ENCODE data around the gene CTSC. TPM values are rescaled to one million over a fixed set of nuclear protein-coding genes. Genes with fewer than 3 reads are reported as not detected.

The CTSC gene
- total and polyA plus RNA-seq, 2 donors (not counting 1 experiment from before 2014, with no cell fraction given), result 18.7 to 18.8 TPM

- WGBS (ENCODE audit: insufficient coverage), result 55% methylated on average over 2 of the region's 3 CpGs
- H3K9me3 ChIP-seq (ENCODE audit: control extremely low read depth in 1 of 3, control insufficient read depth in 2 of 3, insufficient read depth in 1 of 3, low read length in 2 of 3), result no peaks in the 10 kb centered on the region
- H3K27ac ChIP-seq (ENCODE audit: low read length in 2 of 2), result no peak overlapping the region
- DNase-seq (no peak), ATAC-seq (ENCODE audit: low read depth) (no peak)
- Mint-ChIP-seq H3K4me1 (no peaks in the 10 kb centered on the region), H3K27me3 (no peaks in the 10 kb centered on the region), H3K9me3 (ENCODE audit: insufficient read depth) (no peaks in the 10 kb centered on the region), H3K27ac (no peak overlapping the region), H3K4me3 (no peak overlapping the region)
- H4K20me1 ChIP-seq (ENCODE audit: control insufficient read depth, insufficient read depth, low read length, poor library complexity, severe bottlenecking), result no peaks in the 10 kb centered on the region
- no peak overlapping the region for H3K4me3 ChIP-seq (ENCODE audit: control extremely low read depth in 1 of 5, extremely low read depth in 1 of 5, insufficient read depth in 1 of 5, low read depth in 2 of 5, low read length in 4 of 5)
- CTCF ChIA-PET, result no interaction called here
- H3K9ac ChIP-seq (ENCODE audit: low read length), result no peak overlapping the region
- TF ChIP-seq EZH2 (IDR thresholded peaks at IDR 0.05; ENCODE audit: borderline replicate concordance, insufficient read depth, low read depth, low read length, poor library complexity, severe bottlenecking), result no peak
- no peak for TF ChIP-seq CTCF (IDR thresholded peaks at IDR 0.05)
- no peaks in the 10 kb centered on the region for H3K79me2 ChIP-seq (ENCODE audit: control insufficient read depth, insufficient read depth, low read length)
- no peaks in the 10 kb centered on the region for H3K27me3 ChIP-seq (replicated peaks in 1 of 4; ENCODE audit: control extremely low read depth in 1 of 4, control insufficient read depth in 3 of 4, insufficient read depth in 4 of 4, low read length in 3 of 4)
- intact Hi-C loops (cut with micrococcal nuclease), result no loop called here
- POLR2A ChIA-PET, result no interaction called here
- peaks cover 12 to 22% of the 10 kb centered on the region in 2 experiments for H3K36me3 ChIP-seq (replicated peaks in 1 of 2; ENCODE audit: control extremely low read depth in 1 of 2, control insufficient read depth in 1 of 2, extremely low read depth in 1 of 2, insufficient read depth in 2 of 2, low read length in 1 of 2)
- no peak overlapping the region for H2AFZ ChIP-seq (ENCODE audit: insufficient read depth, low read depth, low read length, poor library complexity, severe bottlenecking)
- no peak overlapping the region for H3K4me2 ChIP-seq (replicated peaks; ENCODE audit: low read depth, low read length, poor library complexity, severe bottlenecking)
- H3K4me1 ChIP-seq (ENCODE audit: control insufficient read depth in 2 of 2, insufficient read depth in 2 of 2, low read length in 2 of 2), result no peaks in the 10 kb centered on the region
These were observed 42.5 kb downstream of the CTSC start for GRCh38 chr11:88295028-88295427.

GRCh38 chr11:88293931-88294330, 43.6 kb downstream of the CTSC start:
- WGBS (ENCODE audit: insufficient coverage), result 100% methylated on average over 2 of the region's 3 CpGs
- Histone ChIP-seq H2AFZ (ENCODE audit: insufficient read depth, low read depth, low read length, poor library complexity, severe bottlenecking) (no peak overlapping the region), H3K36me3 (replicated peaks in 1 of 2; ENCODE audit: control extremely low read depth in 1 of 2, control insufficient read depth in 1 of 2, extremely low read depth in 1 of 2, insufficient read depth in 2 of 2, low read length in 1 of 2) (peaks cover 10 to 20% of the 10 kb centered on the region in 2 experiments), H3K4me3 (ENCODE audit: control extremely low read depth in 1 of 5, extremely low read depth in 1 of 5, insufficient read depth in 1 of 5, low read depth in 2 of 5, low read length in 4 of 5) (no peak overlapping the region), H3K27ac (ENCODE audit: low read length in 2 of 2) (no peak overlapping the region), H3K4me2 (replicated peaks; ENCODE audit: low read depth, low read length, poor library complexity, severe bottlenecking) (no peak overlapping the region), H3K79me2 (ENCODE audit: control insufficient read depth, insufficient read depth, low read length) (no peaks in the 10 kb centered on the region), H3K27me3 (replicated peaks in 1 of 4; ENCODE audit: control extremely low read depth in 1 of 4, control insufficient read depth in 3 of 4, insufficient read depth in 4 of 4, low read length in 3 of 4) (no peaks in the 10 kb centered on the region), H3K9ac (ENCODE audit: low read length) (no peak overlapping the region), H3K4me1 (ENCODE audit: control insufficient read depth in 2 of 2, insufficient read depth in 2 of 2, low read length in 2 of 2) (no peaks in the 10 kb centered on the region), H4K20me1 (ENCODE audit: control insufficient read depth, insufficient read depth, low read length, poor library complexity, severe bottlenecking) (no peaks in the 10 kb centered on the region), H3K9me3 (ENCODE audit: control extremely low read depth in 1 of 3, control insufficient read depth in 2 of 3, insufficient read depth in 1 of 3, low read length in 2 of 3) (no peaks in the 10 kb centered on the region)
- Mint-ChIP-seq H3K4me3 (no peak overlapping the region), H3K4me1 (no peaks in the 10 kb centered on the region), H3K27me3 (no peaks in the 10 kb centered on the region), H3K27ac (no peak overlapping the region), H3K9me3 (ENCODE audit: insufficient read depth) (no peaks in the 10 kb centered on the region)
- intact Hi-C loops (cut with micrococcal nuclease), result no loop called here
- ChIA-PET CTCF (no interaction called here), POLR2A (no interaction called here)
- TF ChIP-seq CTCF (IDR thresholded peaks at IDR 0.05), result no peak
- TF ChIP-seq EZH2 (IDR thresholded peaks at IDR 0.05; ENCODE audit: borderline replicate concordance, insufficient read depth, low read depth, low read length, poor library complexity, severe bottlenecking), result no peak
- no peak for DNase-seq
- ATAC-seq (ENCODE audit: low read depth), result no peak
